GM03348 (cell line): ENCODE measurements around the gene TRIP6.

Experiments
- DNase-seq: peaks from one replicate; pipeline ENCODE4 v3.0.0; 2012; ENCODE audit warnings: low spot score

The TRIP6 gene

GRCh38 chr7:100867040-100867775, at the start of gene TRIP6:
Gene TRIP6 (plus strand): TSS chr7:100867387. CDS start chr7:100867498, 111 bp downstream.
- peak; percentile 98 for DNase-seq

- DNase-seq: no peak
Observed at GRCh38 chr7:100818366-100818765, 48.8 kb upstream of the TRIP6 start.

GRCh38 chr7:100818825-100819224, 48.4 kb upstream of the TRIP6 start:
- no peak for DNase-seq

- no peak for DNase-seq
Observed at GRCh38 chr7:100819586-100819985, 47.6 kb upstream of the TRIP6 start.

- no peak for DNase-seq
Observed at GRCh38 chr7:100822236-100823139, 44.7 kb upstream of the TRIP6 start.

GRCh38 chr7:100823140-100823525, 44.1 kb upstream of the TRIP6 start:
- DNase-seq: no peak

GRCh38 chr7:100823534-100823933, 43.7 kb upstream of the TRIP6 start:
- DNase-seq: no peak

GRCh38 chr7:100824499-100825214, 42.5 kb upstream of the TRIP6 start:
- no peak for DNase-seq

GRCh38 chr7:100825215-100825671, 41.9 kb upstream of the TRIP6 start:
- peak; percentile 51 for DNase-seq

- peak; percentile 59 for DNase-seq
Observed at GRCh38 chr7:100825751-100826513, 41.3 kb upstream of the TRIP6 start.

- peak; percentile 42 for DNase-seq
Observed at GRCh38 chr7:100826514-100827329, 40.5 kb upstream of the TRIP6 start.

GRCh38 chr7:100827330-100828226, 39.6 kb upstream of the TRIP6 start, which contains the start of gene EPHB4:
Gene EPHB4 (minus strand): TSS chr7:100827523. CDS start chr7:100827030, 493 bp downstream.
- DNase-seq: peak; percentile 91

GRCh38 chr7:100829150-100829716, 38.0 kb upstream of the TRIP6 start:
- no peak for DNase-seq

GRCh38 chr7:100830396-100830795, 36.8 kb upstream of the TRIP6 start:
- no peak for DNase-seq

- DNase-seq: no peak
Observed at GRCh38 chr7:100832281-100832633, 34.9 kb upstream of the TRIP6 start.

GRCh38 chr7:100835903-100836811, 31.0 kb upstream of the TRIP6 start:
- DNase-seq: peak; percentile 5

GRCh38 chr7:100836812-100837098, 30.4 kb upstream of the TRIP6 start:
- DNase-seq: no peak

- peak; percentile 95 for DNase-seq
Observed at GRCh38 chr7:100837099-100837836, 29.9 kb upstream of the TRIP6 start.
